ENCODE measurements around the gene KRTAP29-1.
"Not testable (repeated sequence)": the region's sequence is repeated elsewhere in the genome, so short reads cannot be mapped to it uniquely, and the experiment has no call there.

KRTAP29-1 gene

DNA sequence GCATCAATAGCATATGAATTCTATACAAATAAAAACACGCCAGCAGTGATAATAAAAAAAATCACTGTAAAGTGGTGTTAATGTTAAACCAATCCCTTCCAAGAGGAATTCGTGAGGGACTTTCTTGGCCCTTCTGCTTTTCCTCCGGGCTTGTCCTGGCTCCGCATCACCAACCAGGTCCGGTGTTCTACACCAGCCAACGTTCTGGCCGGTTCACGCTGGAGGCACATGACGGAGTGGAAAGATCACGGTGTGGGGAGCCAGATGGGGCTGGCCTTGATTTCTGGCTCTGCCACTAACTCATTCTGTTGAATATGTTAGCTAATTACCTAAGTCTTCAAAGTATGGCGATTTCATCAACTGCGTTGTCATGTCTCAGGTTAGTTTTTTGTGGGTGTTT, 1.4 kb upstream of the KRTAP29-1 start:
- H3K9ac ChIP-seq (ENCODE audit: low read length) = no peak overlapping the region
- no peaks in the 10 kb centered on the region for H3K36me3 ChIP-seq (ENCODE audit: control insufficient read depth, insufficient read depth, low read length)
- H3K27me3 ChIP-seq (ENCODE audit: control insufficient read depth, insufficient read depth, low read length) = no peaks in the 10 kb centered on the region
- no peak overlapping the region for H3K27ac ChIP-seq (ENCODE audit: low read depth, low read length)
- H3K4me3 ChIP-seq (ENCODE audit: low read length) = no peak overlapping the region
- no peaks in the 10 kb centered on the region for H3K4me1 ChIP-seq (ENCODE audit: control insufficient read depth, insufficient read depth, low read length)

DNA sequence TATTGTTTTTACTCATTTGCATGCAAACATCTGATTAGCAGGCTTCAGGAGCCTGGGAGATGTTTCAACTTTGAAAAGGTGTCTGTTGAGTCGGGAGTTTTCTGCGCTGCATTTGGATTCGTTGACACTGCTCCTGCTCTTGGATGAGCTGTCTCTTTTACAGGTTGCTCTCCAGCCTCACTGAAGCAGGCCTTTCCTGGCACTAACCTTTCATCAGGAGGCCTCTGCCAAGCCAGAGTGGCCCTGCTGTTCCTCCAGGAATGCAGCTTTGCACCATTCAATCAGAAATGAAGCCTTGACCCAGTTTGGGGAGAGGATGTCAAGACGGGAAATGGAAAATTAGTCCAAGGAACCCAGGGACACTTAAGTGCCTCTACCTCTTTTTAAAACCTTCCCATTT, 330 bp upstream of the KRTAP29-1 start:
- Histone ChIP-seq H3K27ac (ENCODE audit: low read depth, low read length) (no peak overlapping the region), H3K27me3 (ENCODE audit: control insufficient read depth, insufficient read depth, low read length) (no peaks in the 10 kb centered on the region), H3K36me3 (ENCODE audit: control insufficient read depth, insufficient read depth, low read length) (no peaks in the 10 kb centered on the region)

DNA sequence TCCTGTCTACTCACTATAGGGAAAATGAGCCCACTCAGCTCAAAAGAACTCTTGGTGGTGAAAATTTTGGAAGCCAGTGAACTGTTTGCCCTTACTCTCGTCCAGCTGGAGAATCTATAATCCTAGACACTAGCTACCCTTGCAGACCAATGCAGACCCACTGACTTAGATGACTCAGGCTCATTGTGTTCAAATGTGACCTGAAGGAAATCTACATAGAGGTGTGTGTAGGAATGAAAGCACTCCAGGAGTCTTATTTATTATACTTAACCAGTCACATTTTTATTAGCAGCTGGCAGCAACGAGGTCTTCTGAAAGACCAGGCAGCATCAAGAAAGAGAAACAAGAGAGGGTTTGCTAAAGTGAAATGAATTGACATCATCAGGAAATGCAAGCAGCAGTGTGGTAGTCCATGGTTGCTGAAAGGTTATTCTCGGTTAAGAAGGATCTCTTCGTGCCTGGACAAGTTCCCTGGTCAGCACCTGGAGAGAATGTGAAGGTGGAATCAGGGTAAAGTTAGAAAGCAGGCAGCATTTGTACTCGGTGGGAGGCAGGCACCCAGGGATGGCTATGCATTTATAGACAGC, 1.4 kb downstream of the KRTAP29-1 start:
- Histone ChIP-seq H3K4me3 (ENCODE audit: low read length) (no peak overlapping the region), H3K27ac (ENCODE audit: low read depth, low read length) (no peak overlapping the region)

More for the DNA sequence above, 330 bp upstream of the KRTAP29-1 start:
- no peak overlapping the region for H3K4me3 ChIP-seq (ENCODE audit: low read length)
- no peaks in the 10 kb centered on the region for H3K4me1 ChIP-seq (ENCODE audit: control insufficient read depth, insufficient read depth, low read length)
- H3K9ac ChIP-seq (ENCODE audit: low read length) = no peak overlapping the region

DNA sequence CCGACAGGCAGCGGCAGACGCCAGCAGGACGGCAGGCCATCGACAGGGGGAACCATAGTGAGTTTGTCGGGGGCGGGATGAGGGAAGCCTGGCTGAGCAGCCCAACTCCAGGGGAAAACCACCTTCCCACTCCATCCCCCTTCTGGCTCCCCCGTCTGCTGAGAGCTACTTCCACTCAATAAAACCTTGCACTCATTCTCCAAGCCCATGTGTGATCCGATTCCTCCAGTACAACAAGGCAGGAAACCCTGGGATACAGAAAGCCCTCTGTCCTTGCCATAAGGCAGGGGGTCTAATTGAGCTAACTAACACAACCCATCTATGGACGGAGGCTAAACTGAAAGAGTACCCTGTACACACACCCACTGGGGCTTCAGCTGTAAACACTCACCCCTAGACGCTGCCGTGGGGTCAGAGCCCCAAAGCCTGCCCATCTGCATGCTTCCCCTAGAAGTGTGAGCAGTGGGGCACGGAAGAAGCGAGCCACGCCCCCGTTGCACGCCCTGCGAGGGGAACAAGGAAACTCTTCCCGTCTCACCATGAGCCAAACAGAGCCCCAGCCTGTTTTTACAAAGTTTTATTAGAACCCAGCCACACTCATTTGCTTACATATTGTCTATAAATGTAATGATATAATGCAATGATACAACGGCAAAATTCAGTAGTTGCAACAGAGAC, 4.1 kb downstream of the KRTAP29-1 start:
- Histone ChIP-seq H3K27ac (ENCODE audit: low read depth, low read length) (no peak overlapping the region), H3K36me3 (ENCODE audit: control insufficient read depth, insufficient read depth, low read length) (no peaks in the 10 kb centered on the region), H3K27me3 (ENCODE audit: control insufficient read depth, insufficient read depth, low read length) (no peaks in the 10 kb centered on the region), H3K4me1 (ENCODE audit: control insufficient read depth, insufficient read depth, low read length) (no peaks in the 10 kb centered on the region), H3K4me3 (ENCODE audit: low read length) (no peak overlapping the region), H3K9ac (ENCODE audit: low read length) (no peak overlapping the region)

More for the DNA sequence above, 1.4 kb downstream of the KRTAP29-1 start:
- Histone ChIP-seq H3K4me1 (ENCODE audit: control insufficient read depth, insufficient read depth, low read length) (no peaks in the 10 kb centered on the region), H3K27me3 (ENCODE audit: control insufficient read depth, insufficient read depth, low read length) (no peaks in the 10 kb centered on the region), H3K36me3 (ENCODE audit: control insufficient read depth, insufficient read depth, low read length) (no peaks in the 10 kb centered on the region), H3K9ac (ENCODE audit: low read length) (no peak overlapping the region)

DNA sequence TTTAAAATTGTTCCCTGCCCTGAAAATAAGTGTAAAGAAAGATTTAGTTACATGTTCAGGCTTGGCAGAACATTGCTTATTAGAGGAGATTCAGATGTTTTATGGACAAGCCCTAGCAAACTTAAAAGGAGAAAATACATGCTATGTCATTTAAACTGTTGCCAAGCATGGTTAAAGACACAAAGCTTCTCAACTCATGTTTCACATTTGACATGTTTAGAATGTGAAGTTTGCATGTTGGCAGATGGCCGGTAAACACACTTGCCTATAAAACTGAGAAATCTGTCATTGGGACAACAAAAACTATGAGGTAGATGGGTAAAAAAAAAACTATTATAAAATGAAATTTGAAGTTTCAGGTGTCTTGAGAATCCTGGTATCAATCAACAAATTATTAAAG, 5.8 kb downstream of the KRTAP29-1 start:
- Histone ChIP-seq H3K36me3 (ENCODE audit: control insufficient read depth, insufficient read depth, low read length) (no peaks in the 10 kb centered on the region), H3K27ac (ENCODE audit: low read depth, low read length) (no peak overlapping the region), H3K27me3 (ENCODE audit: control insufficient read depth, insufficient read depth, low read length) (no peaks in the 10 kb centered on the region), H3K4me1 (ENCODE audit: control insufficient read depth, insufficient read depth, low read length) (no peaks in the 10 kb centered on the region), H3K4me3 (ENCODE audit: low read length) (no peak overlapping the region), H3K9ac (ENCODE audit: low read length) (no peak overlapping the region)

DNA sequence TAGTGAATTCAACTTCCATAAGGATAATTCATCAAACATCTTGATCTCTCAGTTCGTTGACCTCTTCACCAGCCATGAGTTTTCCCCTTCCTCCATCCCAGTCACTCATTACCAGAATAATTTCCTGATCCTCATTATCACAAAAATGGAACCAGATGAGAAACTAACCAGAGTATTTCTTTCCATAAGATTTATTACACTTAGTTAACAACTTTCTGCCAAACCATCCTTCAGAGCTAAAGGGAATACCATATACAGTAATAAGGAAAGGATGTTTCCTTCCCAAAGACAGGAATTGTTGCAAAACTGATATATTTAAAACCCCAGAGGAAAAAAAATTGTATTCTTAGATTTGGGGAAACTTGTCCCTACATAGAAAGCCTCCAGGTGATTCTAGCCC, 8.6 kb downstream of the KRTAP29-1 start:
- H3K27ac ChIP-seq (ENCODE audit: low read depth, low read length) = no peak overlapping the region
- H3K4me1 ChIP-seq (ENCODE audit: control insufficient read depth, insufficient read depth, low read length) = no peaks in the 10 kb centered on the region
- H3K36me3 ChIP-seq (ENCODE audit: control insufficient read depth, insufficient read depth, low read length) = no peaks in the 10 kb centered on the region
- H3K4me3 ChIP-seq (ENCODE audit: low read length) = no peak overlapping the region
- H3K27me3 ChIP-seq (ENCODE audit: control insufficient read depth, insufficient read depth, low read length) = no peaks in the 10 kb centered on the region
- no peak overlapping the region for H3K9ac ChIP-seq (ENCODE audit: low read length)

DNA sequence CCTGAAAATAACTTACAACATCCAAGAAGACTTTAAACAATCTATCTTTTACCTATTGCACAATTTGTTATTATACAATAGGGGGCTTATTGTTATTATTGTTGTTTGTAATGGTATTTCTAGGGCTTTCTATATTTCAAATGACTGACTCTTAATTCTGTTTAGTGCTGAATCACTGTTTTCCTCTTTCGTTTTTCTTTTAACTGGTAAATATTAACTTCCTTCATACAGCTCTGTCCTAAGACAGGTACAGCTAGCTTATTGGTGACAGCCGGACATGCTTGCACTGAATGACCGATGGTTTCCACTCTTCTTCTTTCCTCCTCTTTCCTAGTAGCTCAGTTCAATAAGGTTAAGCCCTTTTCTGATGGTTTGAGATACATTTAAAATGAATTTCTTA, 15.6 kb downstream of the KRTAP29-1 start:
- Histone ChIP-seq H3K27me3 (ENCODE audit: control insufficient read depth, insufficient read depth, low read length) (no peaks in the 10 kb centered on the region), H3K27ac (ENCODE audit: low read depth, low read length) (no peak overlapping the region), H3K36me3 (ENCODE audit: control insufficient read depth, insufficient read depth, low read length) (no peaks in the 10 kb centered on the region), H3K4me3 (ENCODE audit: low read length) (no peak overlapping the region), H3K4me1 (ENCODE audit: control insufficient read depth, insufficient read depth, low read length) (no peaks in the 10 kb centered on the region), H3K9ac (ENCODE audit: low read length) (no peak overlapping the region)

DNA sequence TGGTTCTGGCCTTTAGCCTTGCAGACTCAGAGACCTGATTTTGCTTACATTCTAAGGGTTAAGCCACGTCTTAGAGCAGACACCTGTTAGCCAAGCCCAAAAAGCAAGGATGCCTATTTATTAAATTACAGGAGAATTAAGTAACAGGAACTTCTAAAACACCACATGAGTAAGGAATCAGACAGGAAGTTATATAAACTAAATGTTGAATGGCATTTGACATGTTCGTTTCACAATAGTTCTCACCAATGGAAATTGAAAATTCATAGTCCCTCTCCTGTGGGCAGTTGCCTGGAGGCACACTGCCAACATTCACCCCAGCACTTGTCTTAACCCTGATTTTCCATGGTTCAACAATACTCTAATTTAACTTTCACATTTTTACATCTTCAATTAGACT, 18.1 kb downstream of the KRTAP29-1 start:
- H3K4me1 ChIP-seq (ENCODE audit: control insufficient read depth, insufficient read depth, low read length) = no peaks in the 10 kb centered on the region
- no peaks in the 10 kb centered on the region for H3K36me3 ChIP-seq (ENCODE audit: control insufficient read depth, insufficient read depth, low read length)
- H3K27ac ChIP-seq (ENCODE audit: low read depth, low read length) = no peak overlapping the region
- no peaks in the 10 kb centered on the region for H3K27me3 ChIP-seq (ENCODE audit: control insufficient read depth, insufficient read depth, low read length)
- H3K9ac ChIP-seq (ENCODE audit: low read length) = no peak overlapping the region
- no peak overlapping the region for H3K4me3 ChIP-seq (ENCODE audit: low read length)

DNA sequence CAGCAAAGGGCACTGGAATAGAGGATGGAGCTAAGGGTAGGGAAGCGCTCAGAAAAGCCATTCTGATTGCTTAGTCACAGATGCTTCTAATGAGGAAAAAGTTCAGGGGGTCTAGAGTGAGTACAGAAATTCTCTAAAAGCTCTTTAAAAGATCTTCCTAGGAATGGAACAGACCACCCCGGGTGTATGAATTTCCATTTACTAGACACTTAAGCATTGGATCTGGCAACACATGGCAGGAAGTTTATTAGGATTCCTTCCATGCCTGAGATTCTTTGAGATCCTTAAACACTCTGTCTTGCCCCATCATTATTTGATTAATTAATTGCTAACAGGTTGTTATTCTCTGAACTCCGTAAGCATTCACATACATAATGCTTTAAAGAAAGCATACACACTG, 18.6 kb downstream of the KRTAP29-1 start:
- Histone ChIP-seq H3K4me1 (ENCODE audit: control insufficient read depth, insufficient read depth, low read length) (no peaks in the 10 kb centered on the region), H3K4me3 (ENCODE audit: low read length) (no peak overlapping the region), H3K9ac (ENCODE audit: low read length) (no peak overlapping the region), H3K27ac (ENCODE audit: low read depth, low read length) (no peak overlapping the region), H3K36me3 (ENCODE audit: control insufficient read depth, insufficient read depth, low read length) (no peaks in the 10 kb centered on the region), H3K27me3 (ENCODE audit: control insufficient read depth, insufficient read depth, low read length) (no peaks in the 10 kb centered on the region)

DNA sequence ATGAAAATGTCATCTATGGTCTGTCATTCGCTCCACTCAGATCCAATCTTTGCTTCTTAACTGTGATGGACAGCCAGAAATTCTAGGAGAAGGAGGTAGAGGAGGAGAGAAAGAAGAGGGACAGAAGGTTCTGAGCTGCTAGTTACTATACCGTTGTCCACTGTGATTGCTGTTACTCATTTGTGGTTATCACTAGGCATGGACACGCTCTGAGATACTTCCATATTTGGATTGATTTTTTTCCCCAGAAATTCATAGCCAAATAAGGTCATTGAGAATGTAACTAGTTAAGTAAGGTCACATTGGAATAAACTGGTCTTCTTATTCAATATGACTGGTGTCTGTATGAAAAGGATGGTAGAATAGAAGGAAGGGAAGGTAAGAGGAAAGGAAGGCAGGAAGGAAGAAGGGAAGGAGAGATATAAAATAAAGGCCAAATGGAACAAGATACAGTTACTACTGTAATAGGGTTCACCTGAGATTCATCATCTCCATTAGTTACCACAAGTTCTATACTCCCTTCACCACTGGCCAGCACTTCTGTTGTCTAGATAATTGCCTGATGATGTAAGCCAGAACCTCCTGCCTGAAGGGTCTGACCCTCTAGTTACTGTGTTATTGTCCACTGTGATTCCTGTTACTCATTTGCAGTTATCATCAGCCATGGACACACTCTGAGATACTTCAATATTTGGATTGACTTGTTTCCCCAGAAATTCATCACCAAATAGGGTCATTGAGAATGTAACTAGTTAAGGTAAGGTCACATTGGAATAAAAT, 24.3 kb downstream of the KRTAP29-1 start:
- no peaks in the 10 kb centered on the region for H3K36me3 ChIP-seq (ENCODE audit: control insufficient read depth, insufficient read depth, low read length)
- H3K4me1 ChIP-seq (ENCODE audit: control insufficient read depth, insufficient read depth, low read length) = no peaks in the 10 kb centered on the region
- H3K27me3 ChIP-seq (ENCODE audit: control insufficient read depth, insufficient read depth, low read length) = no peaks in the 10 kb centered on the region
- H3K4me3 ChIP-seq (ENCODE audit: low read length) = no peak overlapping the region
- no peak overlapping the region for H3K27ac ChIP-seq (ENCODE audit: low read depth, low read length)
- H3K9ac ChIP-seq (ENCODE audit: low read length) = no peak overlapping the region

DNA sequence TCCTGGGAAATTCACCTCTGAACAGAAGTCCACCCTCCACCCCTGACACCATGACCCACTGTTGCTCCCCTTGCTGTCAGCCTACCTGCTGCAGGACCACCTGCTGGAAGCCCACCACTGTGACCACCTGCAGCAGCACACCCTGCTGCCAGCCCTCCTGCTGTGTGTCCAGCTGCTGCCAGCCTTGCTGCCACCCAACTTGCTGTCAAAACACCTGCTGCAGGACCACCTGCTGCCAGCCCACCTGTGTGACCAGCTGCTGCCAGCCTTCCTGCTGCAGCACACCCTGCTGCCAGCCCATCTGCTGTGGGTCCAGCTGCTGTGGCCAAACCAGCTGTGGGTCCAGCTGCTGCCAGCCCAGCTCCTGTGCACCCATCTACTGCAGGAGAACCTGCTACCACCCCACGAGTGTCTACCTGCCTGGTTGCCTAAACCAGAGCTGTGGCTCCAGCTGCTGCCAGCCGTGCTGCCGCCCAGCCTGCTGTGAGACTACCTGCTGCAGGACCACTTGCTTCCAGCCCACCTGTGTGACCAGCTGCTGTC, 26.9 kb downstream of the KRTAP29-1 start, which contains the start of gene KRTAP9-7:
KRTAP9-7 (plus strand) TSS at position 51 of the 543 bp plus-strand sequence; CDS start at position 51, 0 bp downstream.
- H3K27ac ChIP-seq (ENCODE audit: low read depth, low read length); H3K27me3 ChIP-seq (ENCODE audit: control insufficient read depth, insufficient read depth, low read length); H3K9ac ChIP-seq (ENCODE audit: low read length); H3K36me3 ChIP-seq (ENCODE audit: control insufficient read depth, insufficient read depth, low read length); H3K4me1 ChIP-seq (ENCODE audit: control insufficient read depth, insufficient read depth, low read length); H3K4me3 ChIP-seq (ENCODE audit: low read length): not testable (repeated sequence)

DNA sequence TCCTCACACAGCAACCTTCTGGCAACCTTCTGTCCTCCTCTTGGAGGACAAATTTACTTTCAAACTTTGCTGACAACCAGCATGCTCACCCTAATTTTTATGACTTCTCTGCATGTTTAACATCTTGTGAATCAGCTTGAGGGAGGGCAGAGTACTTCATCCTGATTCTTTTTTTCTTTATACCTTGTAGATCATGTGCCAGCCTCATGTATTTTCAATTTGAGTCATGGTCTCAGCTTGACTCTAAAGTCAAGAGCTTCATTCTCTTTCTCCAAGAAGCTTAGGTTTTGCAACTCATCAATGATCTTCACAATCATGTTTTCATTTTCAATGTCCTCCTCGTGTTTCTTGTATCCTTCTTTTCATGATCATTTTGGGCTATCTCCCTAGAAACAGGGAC, 30.8 kb downstream of the KRTAP29-1 start:
- H3K9ac ChIP-seq (ENCODE audit: low read length) = no peak overlapping the region
- H3K27me3 ChIP-seq (ENCODE audit: control insufficient read depth, insufficient read depth, low read length) = no peaks in the 10 kb centered on the region
- no peak overlapping the region for H3K4me3 ChIP-seq (ENCODE audit: low read length)
- no peak overlapping the region for H3K27ac ChIP-seq (ENCODE audit: low read depth, low read length)
- H3K36me3 ChIP-seq (ENCODE audit: control insufficient read depth, insufficient read depth, low read length) = no peaks in the 10 kb centered on the region
- no peaks in the 10 kb centered on the region for H3K4me1 ChIP-seq (ENCODE audit: control insufficient read depth, insufficient read depth, low read length)

Measured in rectal smooth muscle tissue (tissue), 1 donor.